Measurements from ENCODE around the gene SNRNP200. TPM values are rescaled to one million over a fixed set of nuclear protein-coding genes. Genes with fewer than 3 reads are reported as not detected.

The SNRNP200 gene
- total RNA-seq, 1 experiment from 2014 or later: 115 TPM

DNA sequence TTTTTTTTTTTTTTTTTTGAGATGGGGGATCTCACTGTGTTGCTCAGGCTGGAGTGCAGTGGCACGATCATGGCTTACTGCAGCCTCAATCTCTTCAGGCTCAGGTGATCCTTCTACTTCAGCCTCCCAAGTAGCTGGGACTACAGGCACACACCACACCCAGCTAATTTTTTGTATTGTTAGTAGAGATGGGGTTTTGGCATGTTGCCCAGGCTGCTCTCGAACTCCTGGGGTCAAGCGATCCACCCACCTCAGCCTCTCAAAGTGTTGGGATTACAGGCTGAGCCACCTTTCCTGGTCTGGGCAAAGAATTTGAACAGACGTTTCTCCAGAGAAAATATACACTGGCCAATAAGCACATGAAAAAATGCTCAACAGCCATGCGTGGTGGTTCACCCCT is 2.9 kb upstream of the SNRNP200 start:
- Mint-ChIP-seq H3K4me1 (ENCODE audit: insufficient read depth, unreplicated experiment) (peaks cover 19% of the 10 kb centered on the region), H3K4me3 (ENCODE audit: unreplicated experiment) (no peak overlapping the region), H3K27me3 (ENCODE audit: insufficient read depth, unreplicated experiment) (no peaks in the 10 kb centered on the region), H3K27ac (ENCODE audit: low read depth, unreplicated experiment) (peak overlapping the region; percentile 59), H3K9me3 (ENCODE audit: unreplicated experiment) (no peaks in the 10 kb centered on the region), H3K36me3 (ENCODE audit: insufficient read depth, unreplicated experiment) (peaks cover 25% of the 10 kb centered on the region)
- no peak for DNase-seq (ENCODE audit: unreplicated experiment)
- BruUV-seq (replicated peaks): no TSS peak
- POLR2A ChIA-PET: interaction anchor here (0.6 to 5.0 kb wide), 4 partner anchors 13 to 246 kb away, joined by 3 to 78 read pairs (median 4); no protein-coding TSS in a partner anchor
- TF ChIP-seq, protein P1, sequence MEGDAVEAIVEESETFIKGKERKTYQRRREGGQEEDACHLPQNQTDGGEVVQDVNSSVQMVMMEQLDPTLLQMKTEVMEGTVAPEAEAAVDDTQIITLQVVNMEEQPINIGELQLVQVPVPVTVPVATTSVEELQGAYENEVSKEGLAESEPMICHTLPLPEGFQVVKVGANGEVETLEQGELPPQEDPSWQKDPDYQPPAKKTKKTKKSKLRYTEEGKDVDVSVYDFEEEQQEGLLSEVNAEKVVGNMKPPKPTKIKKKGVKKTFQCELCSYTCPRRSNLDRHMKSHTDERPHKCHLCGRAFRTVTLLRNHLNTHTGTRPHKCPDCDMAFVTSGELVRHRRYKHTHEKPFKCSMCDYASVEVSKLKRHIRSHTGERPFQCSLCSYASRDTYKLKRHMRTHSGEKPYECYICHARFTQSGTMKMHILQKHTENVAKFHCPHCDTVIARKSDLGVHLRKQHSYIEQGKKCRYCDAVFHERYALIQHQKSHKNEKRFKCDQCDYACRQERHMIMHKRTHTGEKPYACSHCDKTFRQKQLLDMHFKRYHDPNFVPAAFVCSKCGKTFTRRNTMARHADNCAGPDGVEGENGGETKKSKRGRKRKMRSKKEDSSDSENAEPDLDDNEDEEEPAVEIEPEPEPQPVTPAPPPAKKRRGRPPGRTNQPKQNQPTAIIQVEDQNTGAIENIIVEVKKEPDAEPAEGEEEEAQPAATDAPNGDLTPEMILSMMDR (IDR thresholded peaks at IDR 0.05; ENCODE audit: unreplicated experiment): no peak
- intact Hi-C loops (cut with micrococcal nuclease): no loop called here
- CTCF ChIA-PET: interaction anchor here (0.7 kb wide), 1 partner anchor 98 kb away, joined by 3 read pairs; no protein-coding TSS in a partner anchor

DNA sequence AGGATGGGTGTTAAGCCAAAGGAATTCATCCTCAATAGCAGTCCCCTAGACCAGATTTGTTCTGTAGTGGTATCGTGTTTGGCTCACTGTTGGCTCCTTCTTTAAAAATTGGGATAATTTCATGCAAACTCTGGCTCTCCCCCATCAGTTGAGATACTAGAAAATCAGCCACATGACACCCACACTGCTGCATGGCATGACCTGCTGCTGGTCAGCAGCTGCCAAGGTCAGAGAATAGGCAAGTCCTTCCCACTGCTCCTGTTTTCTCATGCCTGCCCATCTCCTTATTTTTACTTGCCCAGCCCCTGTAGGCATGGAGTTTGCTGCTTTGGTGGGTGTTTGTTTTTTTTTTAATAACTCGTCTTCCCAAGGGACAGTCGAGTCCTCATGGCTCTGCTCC is 1.0 kb upstream of the SNRNP200 start:
- H3K9me3 Mint-ChIP-seq (ENCODE audit: unreplicated experiment): no peaks in the 10 kb centered on the region

DNA sequence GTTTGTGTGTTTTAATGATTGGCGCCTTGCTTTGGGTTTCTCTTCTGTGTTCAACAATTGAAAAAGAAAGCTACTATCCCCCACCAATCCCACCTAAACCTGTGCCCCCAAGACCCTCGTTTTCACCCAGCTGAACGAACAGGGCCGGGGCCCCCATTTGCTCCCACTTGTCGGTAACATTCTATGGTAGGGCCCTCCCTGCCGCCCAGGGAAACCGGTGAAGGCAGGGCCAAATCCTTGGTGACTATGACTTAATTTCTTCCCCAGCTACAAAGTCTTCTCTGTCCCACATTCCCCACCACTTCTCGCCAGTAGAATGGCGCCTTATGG is 598 bp upstream of the SNRNP200 start:
- CTCF ChIA-PET: interaction anchor here (0.6 to 2.1 kb wide), 8 partner anchors 15 to 1142 kb away, joined by 3 to 6 read pairs (median 3); no protein-coding TSS in a partner anchor
- Mint-ChIP-seq H3K4me3 (ENCODE audit: unreplicated experiment) (peak overlapping the region; percentile 95), H3K4me1 (ENCODE audit: insufficient read depth, unreplicated experiment) (peaks cover 25% of the 10 kb centered on the region), H3K36me3 (ENCODE audit: insufficient read depth, unreplicated experiment) (peaks cover 48% of the 10 kb centered on the region), H3K9me3 (ENCODE audit: unreplicated experiment) (no peaks in the 10 kb centered on the region), H3K27me3 (ENCODE audit: insufficient read depth, unreplicated experiment) (no peaks in the 10 kb centered on the region), H3K27ac (ENCODE audit: low read depth, unreplicated experiment) (peak overlapping the region; percentile 96)
- TF ChIP-seq, protein P1 (IDR thresholded peaks at IDR 0.05; ENCODE audit: unreplicated experiment): no peak
- intact Hi-C loops (cut with micrococcal nuclease): loop anchor here (1.0 to 2.0 kb wide), 2 partner anchors 29 to 203 kb away; partner anchors contain the start of gene NCAPH
- POLR2A ChIA-PET: interaction anchor here (0.6 to 5.0 kb wide), 18 partner anchors 10 to 229 kb away, joined by 3 to 78 read pairs (median 8); partner anchors contain the start of genes CIAO1, NCAPH, NEURL3 and STARD7
- TSS peak; percentile 90 for BruUV-seq (replicated peaks)
- no peak for DNase-seq (ENCODE audit: unreplicated experiment)

More for the DNA sequence above, 1.0 kb upstream of the SNRNP200 start:
- intact Hi-C loops (cut with micrococcal nuclease): no loop called here
- BruUV-seq (replicated peaks): no TSS peak
- ChIA-PET POLR2A (interaction anchor here (0.6 to 5.0 kb wide), 15 partner anchors 10 to 229 kb away, joined by 3 to 78 read pairs (median 8); partner anchors contain the start of genes CIAO1 and NCAPH), CTCF (interaction anchor here (0.6 to 2.1 kb wide), 7 partner anchors 14 to 1142 kb away, joined by 3 to 6 read pairs (median 3); no protein-coding TSS in a partner anchor)
- Mint-ChIP-seq H3K27ac (ENCODE audit: low read depth, unreplicated experiment) (peak overlapping the region; percentile 96), H3K4me3 (ENCODE audit: unreplicated experiment) (peak overlapping the region; percentile 95), H3K27me3 (ENCODE audit: insufficient read depth, unreplicated experiment) (no peaks in the 10 kb centered on the region), H3K36me3 (ENCODE audit: insufficient read depth, unreplicated experiment) (peaks cover 44% of the 10 kb centered on the region), H3K4me1 (ENCODE audit: insufficient read depth, unreplicated experiment) (peaks cover 25% of the 10 kb centered on the region)
- TF ChIP-seq, protein P1 (IDR thresholded peaks at IDR 0.05; ENCODE audit: unreplicated experiment): no peak
- no peak for DNase-seq (ENCODE audit: unreplicated experiment)

DNA sequence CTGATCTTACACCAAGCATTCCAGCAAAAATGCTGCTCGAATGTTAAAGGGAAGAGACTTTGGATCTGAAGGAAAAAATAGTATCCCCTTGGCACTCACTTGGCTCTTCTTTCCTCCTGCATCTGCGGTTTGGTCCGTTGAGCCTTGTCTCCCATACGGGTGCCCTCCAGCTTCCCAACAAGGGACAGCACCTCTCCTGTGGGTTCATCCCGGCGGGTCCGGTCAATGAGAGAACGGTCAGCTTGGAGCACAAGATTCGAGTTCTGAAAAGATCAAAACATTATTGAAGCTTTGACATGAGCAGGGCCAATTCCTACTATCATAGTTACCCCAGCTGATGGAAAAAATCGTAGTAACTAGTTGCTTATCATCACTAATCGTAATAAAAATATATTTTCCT is 740 bp downstream of the SNRNP200 start:
- TF ChIP-seq, protein P1 (IDR thresholded peaks at IDR 0.05; ENCODE audit: unreplicated experiment): no peak
- peaks cover 61% of the 10 kb centered on the region for H3K36me3 Mint-ChIP-seq (ENCODE audit: insufficient read depth, unreplicated experiment)
- H3K27ac Mint-ChIP-seq (ENCODE audit: low read depth, unreplicated experiment): peak overlapping the region; percentile 96
- peaks cover 25% of the 10 kb centered on the region for H3K4me1 Mint-ChIP-seq (ENCODE audit: insufficient read depth, unreplicated experiment)
- no peaks in the 10 kb centered on the region for H3K27me3 Mint-ChIP-seq (ENCODE audit: insufficient read depth, unreplicated experiment)
- BruUV-seq (replicated peaks): no TSS peak
- DNase-seq (ENCODE audit: unreplicated experiment): no peak
- CTCF ChIA-PET: interaction anchor here (0.7 to 2.1 kb wide), 6 partner anchors 15 to 250 kb away, joined by 3 to 7 read pairs (median 4); no protein-coding TSS in a partner anchor
- H3K4me3 Mint-ChIP-seq (ENCODE audit: unreplicated experiment): peak overlapping the region; percentile 95
- intact Hi-C loops (cut with micrococcal nuclease): loop anchor here (1.0 to 2.0 kb wide), 2 partner anchors 30 to 205 kb away; partner anchors contain the start of gene NCAPH
- H3K9me3 Mint-ChIP-seq (ENCODE audit: unreplicated experiment): no peaks in the 10 kb centered on the region
- POLR2A ChIA-PET: interaction anchor here (1.0 to 5.0 kb wide), 19 partner anchors 10 to 230 kb away, joined by 3 to 78 read pairs (median 7); partner anchors contain the start of genes CIAO1, NCAPH, NEURL3 and STARD7
